Measurements from ENCODE around the gene SV2C. TPM values are rescaled to one million over a fixed set of nuclear protein-coding genes. Genes with fewer than 3 reads are reported as not detected.

SV2C gene
- total RNA-seq, 1 donor from 2014 or later, result 0.15 TPM

GRCh38 chr5:76388236-76388635 is 305.1 kb downstream of the SV2C start:
- no peak overlapping the region for H3K9ac ChIP-seq
- H4K20me1 ChIP-seq (ENCODE audit: low read depth), result no peaks in the 10 kb centered on the region
- peaks cover 25% of the 10 kb centered on the region for H3K4me1 ChIP-seq
- H3K9me3 ChIP-seq (ENCODE audit: low read depth), result no peaks in the 10 kb centered on the region
- Mint-ChIP-seq H3K36me3 (no peaks in the 10 kb centered on the region), H3K9me3 (no peaks in the 10 kb centered on the region), H3K4me1 (peaks cover 63% of the 10 kb centered on the region), H3K27me3 (ENCODE audit: insufficient read depth, low read depth) (no peaks in the 10 kb centered on the region), H3K4me3 (no peak overlapping the region), H3K27ac (no peak overlapping the region)
- TF ChIP-seq EZH2 (IDR thresholded peaks at IDR 0.05), result no peak
- no peak for TF ChIP-seq EZH2phosphoT487 (IDR thresholded peaks at IDR 0.05)
- no peak for TF ChIP-seq CTCF (IDR thresholded peaks at IDR 0.05)
- H3K27me3 ChIP-seq, result no peaks in the 10 kb centered on the region
- no peak overlapping the region for H3K27ac ChIP-seq
- no peak overlapping the region for H3K4me2 ChIP-seq
- H3K4me3 ChIP-seq, result no peak overlapping the region
- no peaks in the 10 kb centered on the region for H3K79me2 ChIP-seq (ENCODE audit: low read depth)
- H2AFZ ChIP-seq (replicated peaks), result no peak overlapping the region
- no peaks in the 10 kb centered on the region for H3F3A ChIP-seq (ENCODE audit: low read depth)
- DNase-seq (ENCODE audit: low spot score), result no peak
- H3K36me3 ChIP-seq, result no peaks in the 10 kb centered on the region

GRCh38 chr5:76388791-76389512 is 305.8 kb downstream of the SV2C start:
- Histone ChIP-seq H3K4me3 (no peak overlapping the region), H3K9ac (no peak overlapping the region), H3K27ac (no peak overlapping the region), H3K4me2 (peak overlapping the region; percentile 33), H4K20me1 (ENCODE audit: low read depth) (no peaks in the 10 kb centered on the region), H3K9me3 (ENCODE audit: low read depth) (no peaks in the 10 kb centered on the region), H2AFZ (replicated peaks) (no peak overlapping the region), H3K36me3 (no peaks in the 10 kb centered on the region), H3K27me3 (no peaks in the 10 kb centered on the region), H3K79me2 (ENCODE audit: low read depth) (no peaks in the 10 kb centered on the region), H3F3A (ENCODE audit: low read depth) (no peaks in the 10 kb centered on the region), H3K4me1 (peaks cover 25% of the 10 kb centered on the region)
- Mint-ChIP-seq H3K4me3 (peak overlapping the region; percentile 49), H3K36me3 (no peaks in the 10 kb centered on the region), H3K9me3 (no peaks in the 10 kb centered on the region), H3K27ac (peak overlapping the region; percentile 68), H3K4me1 (peaks cover 64% of the 10 kb centered on the region), H3K27me3 (ENCODE audit: insufficient read depth, low read depth) (no peaks in the 10 kb centered on the region)
- no peak for DNase-seq (ENCODE audit: low spot score)
- TF ChIP-seq CTCF (IDR thresholded peaks at IDR 0.05), result no peak
- no peak for TF ChIP-seq EZH2phosphoT487 (IDR thresholded peaks at IDR 0.05)
- no peak for TF ChIP-seq EZH2 (IDR thresholded peaks at IDR 0.05)

DNA sequence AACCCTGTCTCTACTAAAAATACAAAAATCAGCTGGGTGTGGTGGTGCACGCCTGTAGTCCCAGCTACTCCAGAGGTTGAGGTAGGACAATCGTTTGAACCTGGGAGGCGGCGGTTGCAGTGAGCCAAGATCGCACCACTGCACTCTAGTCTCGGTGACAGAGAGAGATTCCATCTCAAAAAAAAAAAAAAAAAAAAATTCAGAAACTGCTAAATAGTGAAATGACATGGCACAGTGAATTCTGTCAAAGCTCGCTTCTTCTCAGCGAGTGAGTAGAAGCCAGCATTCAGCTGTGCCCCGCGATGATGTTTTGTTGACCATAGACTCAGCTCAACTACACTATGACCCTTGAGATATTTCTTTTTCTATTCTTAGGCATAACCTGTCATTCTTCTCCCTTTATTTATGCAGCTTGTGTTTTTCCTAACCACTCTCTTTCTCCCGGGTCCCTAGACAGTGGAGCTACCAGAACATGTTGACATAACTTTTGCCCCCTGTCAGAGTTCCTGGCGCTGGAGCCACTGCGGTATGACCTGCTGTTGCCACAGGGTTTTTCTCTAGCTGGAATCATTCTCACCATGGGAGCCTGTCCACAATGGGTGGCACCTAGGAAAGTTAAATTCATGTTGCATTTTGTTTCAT is 306.5 kb downstream of the SV2C start:
- Histone ChIP-seq H3K9ac (no peak overlapping the region), H3K27me3 (no peaks in the 10 kb centered on the region), H3F3A (ENCODE audit: low read depth) (no peaks in the 10 kb centered on the region), H2AFZ (replicated peaks) (no peak overlapping the region), H3K27ac (no peak overlapping the region), H3K79me2 (ENCODE audit: low read depth) (no peaks in the 10 kb centered on the region), H3K9me3 (ENCODE audit: low read depth) (no peaks in the 10 kb centered on the region), H3K4me1 (peaks cover 21% of the 10 kb centered on the region), H3K36me3 (no peaks in the 10 kb centered on the region), H3K4me2 (no peak overlapping the region), H4K20me1 (ENCODE audit: low read depth) (no peaks in the 10 kb centered on the region), H3K4me3 (no peak overlapping the region)
- H3K4me3 Mint-ChIP-seq, result peak overlapping the region; percentile 49
- H3K36me3 Mint-ChIP-seq, result no peaks in the 10 kb centered on the region
- no peaks in the 10 kb centered on the region for H3K27me3 Mint-ChIP-seq (ENCODE audit: insufficient read depth, low read depth)
- no peaks in the 10 kb centered on the region for H3K9me3 Mint-ChIP-seq
- TF ChIP-seq CTCF (IDR thresholded peaks at IDR 0.05), result no peak
- no peak for TF ChIP-seq EZH2phosphoT487 (IDR thresholded peaks at IDR 0.05)
- H3K4me1 Mint-ChIP-seq, result peaks cover 65% of the 10 kb centered on the region
- DNase-seq (ENCODE audit: low spot score), result no peak
- H3K27ac Mint-ChIP-seq, result peak overlapping the region; percentile 68
